ENCODE results near the gene OR7A17. TPM values are rescaled to one million over a fixed set of nuclear protein-coding genes. Genes with fewer than 3 reads are reported as not detected.

OR7A17 gene
- total and polyA plus RNA-seq, 8 donors: not detected

DNA sequence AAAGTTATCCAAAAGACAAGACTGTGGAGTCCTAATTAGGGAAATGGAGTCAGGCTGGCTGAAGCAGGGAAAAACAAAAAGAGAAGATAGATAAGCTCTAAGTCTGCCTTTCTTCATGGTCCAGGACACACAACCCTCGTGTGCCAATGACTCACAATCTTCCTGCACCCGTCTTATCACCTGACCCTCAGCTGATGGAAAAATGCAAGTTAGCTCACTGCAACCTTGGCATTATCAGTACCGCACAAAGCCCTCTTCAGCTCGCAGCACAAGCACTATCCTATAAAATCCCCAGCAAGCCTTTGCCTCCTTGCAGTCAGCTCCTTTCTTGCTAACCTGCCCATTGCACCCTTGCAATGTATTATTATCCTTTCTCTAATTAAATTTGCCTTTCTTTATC lies 55.2 kb downstream of the OR7A17 start:
- H3K27me3 ChIP-seq: peaks cover 0 to 6% (median 2%) of the 10 kb centered on the region in 3 donors
- H3K4me3 ChIP-seq: no peak overlapping the region
- intact Hi-C loops (cut with DNase I; ENCODE audit: low total_unique reads): no loop called here
- H3K27ac ChIP-seq: no peak overlapping the region
- 28 to 54% (median 44%) methylated on average over 4 of the region's 4 CpGs for WGBS, 5 donors
- peaks cover 0 to 2% (median under 1%) of the 10 kb centered on the region in 4 donors for H3K9me3 ChIP-seq
- no peak for DNase-seq
- no peaks in the 10 kb centered on the region for H3K4me1 ChIP-seq
- TF ChIP-seq POLR2AphosphoS5 (IDR thresholded peaks at IDR 0.05) (no peak), EP300 (IDR thresholded peaks at IDR 0.05) (no peak), POLR2A (IDR thresholded peaks at IDR 0.05) (no peak)
- TF ChIP-seq, protein P1, sequence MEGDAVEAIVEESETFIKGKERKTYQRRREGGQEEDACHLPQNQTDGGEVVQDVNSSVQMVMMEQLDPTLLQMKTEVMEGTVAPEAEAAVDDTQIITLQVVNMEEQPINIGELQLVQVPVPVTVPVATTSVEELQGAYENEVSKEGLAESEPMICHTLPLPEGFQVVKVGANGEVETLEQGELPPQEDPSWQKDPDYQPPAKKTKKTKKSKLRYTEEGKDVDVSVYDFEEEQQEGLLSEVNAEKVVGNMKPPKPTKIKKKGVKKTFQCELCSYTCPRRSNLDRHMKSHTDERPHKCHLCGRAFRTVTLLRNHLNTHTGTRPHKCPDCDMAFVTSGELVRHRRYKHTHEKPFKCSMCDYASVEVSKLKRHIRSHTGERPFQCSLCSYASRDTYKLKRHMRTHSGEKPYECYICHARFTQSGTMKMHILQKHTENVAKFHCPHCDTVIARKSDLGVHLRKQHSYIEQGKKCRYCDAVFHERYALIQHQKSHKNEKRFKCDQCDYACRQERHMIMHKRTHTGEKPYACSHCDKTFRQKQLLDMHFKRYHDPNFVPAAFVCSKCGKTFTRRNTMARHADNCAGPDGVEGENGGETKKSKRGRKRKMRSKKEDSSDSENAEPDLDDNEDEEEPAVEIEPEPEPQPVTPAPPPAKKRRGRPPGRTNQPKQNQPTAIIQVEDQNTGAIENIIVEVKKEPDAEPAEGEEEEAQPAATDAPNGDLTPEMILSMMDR (IDR thresholded peaks at IDR 0.05): no peak
- no peaks in the 10 kb centered on the region for H3K36me3 ChIP-seq

Small RNA genes lying within 50 kb of the gene (small RNA-seq; reads per million reads assigned to genes)
- gene OR7A18P: 0 reads per million in 4 donors

Other genes starting within 250 kb of the OR7A17 start
- gene ADGRE3, start 211.3 kb downstream of the OR7A17 start, total RNA-seq: under 1 TPM in 1 of 5 donors, not detected in 4; 0.55 TPM
- gene ADGRE3, start 211.3 kb downstream of the OR7A17 start, polyA plus RNA-seq: not detected
- 10 to 100 TPM in 2 of 5 donors, 1 to 10 TPM in 3; 3.8 to 25.9 (median 5.8) TPM for gene ZNF333, start 196.1 kb downstream of the OR7A17 start, total RNA-seq
- 1 to 10 TPM; 4.1 to 5.7 (median 4.7) TPM for gene ZNF333, start 196.1 kb downstream of the OR7A17 start, polyA plus RNA-seq
- 1 to 10 TPM in 4 of 5 donors, not detected in 1; 1.5 to 9.6 (median 4.1) TPM for gene ADGRE2, start 107.6 kb downstream of the OR7A17 start, total RNA-seq
- 1 to 10 TPM in 1 of 3 donors, under 1 TPM in 2; 0.28 to 1.7 (median 1.00) TPM for gene ADGRE2, start 107.6 kb downstream of the OR7A17 start, polyA plus RNA-seq
- gene OR7A5, start 50.9 kb downstream of the OR7A17 start, total RNA-seq: not detected
- gene OR7A5, start 50.9 kb downstream of the OR7A17 start, polyA plus RNA-seq: not detected
- gene OR7C1, start 50.9 kb downstream of the OR7A17 start, total RNA-seq: not detected
- gene OR7C1, start 50.9 kb downstream of the OR7A17 start, polyA plus RNA-seq: not detected
- not detected for gene OR7A10, start 37.2 kb downstream of the OR7A17 start, total RNA-seq
- not detected for gene OR7A10, start 37.2 kb downstream of the OR7A17 start, polyA plus RNA-seq
- gene OR7C2, start 55.4 kb upstream of the OR7A17 start, total RNA-seq: not detected
- gene OR7C2, start 55.4 kb upstream of the OR7A17 start, polyA plus RNA-seq: not detected
- gene SLC1A6, start 93.7 kb upstream of the OR7A17 start, total RNA-seq: under 1 TPM in 1 of 5 donors, not detected in 4; 0.37 TPM
- not detected for gene SLC1A6, start 93.7 kb upstream of the OR7A17 start, polyA plus RNA-seq
- gene CASP14, start 163.3 kb upstream of the OR7A17 start, total RNA-seq: not detected
- gene CASP14, start 163.3 kb upstream of the OR7A17 start, polyA plus RNA-seq: not detected
- not detected for gene OR1I1, start 196.1 kb upstream of the OR7A17 start, total RNA-seq
- gene OR1I1, start 196.1 kb upstream of the OR7A17 start, polyA plus RNA-seq: not detected
- gene SYDE1, start 221.3 kb upstream of the OR7A17 start, total RNA-seq: 10 to 100 TPM in 2 of 5 donors, 1 to 10 TPM in 3; 2.0 to 19.6 (median 9.9) TPM
- 10 to 100 TPM in 1 of 3 donors, 1 to 10 TPM in 2; 5.5 to 13.5 (median 7.6) TPM for gene SYDE1, start 221.3 kb upstream of the OR7A17 start, polyA plus RNA-seq